ENCODE measurements around the gene LPIN2. TPM values are rescaled to one million over a fixed set of nuclear protein-coding genes. Genes with fewer than 3 reads are reported as not detected.

Gene LPIN2
- polyA plus RNA-seq, 1 donor (not counting 4 experiments of a cell fraction or from before 2014, with no cell fraction given): 3.9 TPM

DNA sequence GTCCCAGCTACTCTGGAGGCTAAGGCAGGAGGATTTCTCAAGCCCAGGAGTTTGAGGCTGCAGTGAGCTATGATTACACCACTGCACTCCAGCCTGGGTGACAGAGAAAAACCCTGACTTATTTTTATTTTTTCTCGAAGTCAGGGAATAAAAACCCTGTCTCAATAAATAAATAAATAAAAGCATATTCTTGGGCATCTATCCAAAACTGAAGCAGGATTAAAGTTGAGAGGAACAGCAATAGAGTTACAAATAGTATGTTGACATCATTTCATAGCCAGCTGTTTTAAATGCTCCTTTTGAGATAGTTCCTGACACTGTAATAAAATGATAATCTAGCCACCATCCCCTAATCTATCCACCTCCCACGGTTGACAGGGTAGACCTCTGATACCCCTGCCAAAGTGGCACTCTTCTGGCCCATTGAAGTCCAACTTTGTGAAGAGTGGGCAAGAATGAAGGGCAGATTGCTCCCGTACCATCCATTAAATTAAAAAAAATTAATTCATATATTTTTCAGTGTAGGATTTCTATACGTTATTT, 42.3 kb upstream of the LPIN2 start:
- no peak overlapping the region for H3K4me2 ChIP-seq (ENCODE audit: control insufficient read depth, extremely low read depth, insufficient read depth, low read depth, low read length)

DNA sequence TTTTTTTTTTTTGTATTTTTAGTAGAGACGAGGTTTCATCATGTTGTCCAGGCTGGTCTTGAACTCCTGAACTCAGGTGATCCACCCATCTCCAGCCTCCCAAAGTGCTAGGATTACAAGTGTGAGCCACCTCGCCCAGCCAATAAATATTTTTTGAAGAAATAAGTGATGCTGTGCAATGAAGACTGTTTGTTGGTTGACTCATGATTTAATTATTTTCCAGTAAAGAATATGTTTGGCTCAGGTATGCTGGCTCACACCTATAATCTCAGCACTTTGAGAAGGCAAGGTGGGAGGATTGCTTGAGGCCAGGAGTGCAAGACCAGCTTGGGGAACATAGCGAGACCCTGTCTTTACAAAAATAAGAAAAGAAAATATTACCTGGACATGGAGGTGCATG, 41.8 kb upstream of the LPIN2 start:
- H3K4me3 ChIP-seq (ENCODE audit: control insufficient read depth in 2 of 3, extremely low read depth in 1 of 3, insufficient read depth in 2 of 3, low read depth in 1 of 3, low read length in 3 of 3): no peak overlapping the region
- no peaks in the 10 kb centered on the region for H4K20me1 ChIP-seq (ENCODE audit: control insufficient read depth, extremely low read depth, insufficient read depth, low read length)
- dilution Hi-C loops (cut with MboI; ENCODE audit: extremely low pct_ligation_motif_present, low sequenced_read_pairs): no loop called here
- no peaks in the 10 kb centered on the region for H3K36me3 ChIP-seq (ENCODE audit: control insufficient read depth in 2 of 2, extremely low read depth in 1 of 2, insufficient read depth in 2 of 2, low read length in 2 of 2)
- DNase-seq (ENCODE audit: low read depth, low spot score) (no peak), FAIRE-seq (no peak)
- TF ChIP-seq CTCF (optimal IDR thresholded peaks at IDR 0.05 in 1 of 3, IDR thresholded peaks at IDR 0.05 in 1 of 3, conservative IDR thresholded peaks at IDR 0.05 in 1 of 3; ENCODE audit: extremely low read depth in 1 of 3, insufficient read depth in 2 of 3, low read length in 3 of 3): no peak
- no peak for TF ChIP-seq EZH2 (IDR thresholded peaks at IDR 0.05; ENCODE audit: low read length)
- H3K9ac ChIP-seq (ENCODE audit: control insufficient read depth, extremely low read depth, insufficient read depth, low read length): no peak overlapping the region
- H3K9me1 ChIP-seq (ENCODE audit: control insufficient read depth, extremely low read depth, insufficient read depth, low read length): no peaks in the 10 kb centered on the region
- no peaks in the 10 kb centered on the region for H3K79me2 ChIP-seq (ENCODE audit: control insufficient read depth, insufficient read depth, low read length)
- no peak overlapping the region for H2AFZ ChIP-seq (ENCODE audit: control insufficient read depth, low read length)
- H3K4me2 ChIP-seq (ENCODE audit: control insufficient read depth, extremely low read depth, insufficient read depth, low read depth, low read length): no peak overlapping the region
- peaks cover 3% of the 10 kb centered on the region for H3K27me3 ChIP-seq (ENCODE audit: control insufficient read depth, extremely low read depth, insufficient read depth, low read length)
- H3K9me3 ChIP-seq (ENCODE audit: control insufficient read depth, low read depth, low read length): no peaks in the 10 kb centered on the region
- H3K4me1 ChIP-seq (ENCODE audit: control insufficient read depth, extremely low read depth, insufficient read depth, low read length): no peaks in the 10 kb centered on the region
- no peak overlapping the region for H3K27ac ChIP-seq (ENCODE audit: control insufficient read depth, insufficient read depth, low read length)

More for the DNA sequence above, 42.3 kb upstream of the LPIN2 start:
- no peaks in the 10 kb centered on the region for H3K9me1 ChIP-seq (ENCODE audit: control insufficient read depth, extremely low read depth, insufficient read depth, low read length)
- no peaks in the 10 kb centered on the region for H3K36me3 ChIP-seq (ENCODE audit: control insufficient read depth in 2 of 2, extremely low read depth in 1 of 2, insufficient read depth in 2 of 2, low read length in 2 of 2)
- no peak overlapping the region for H3K4me3 ChIP-seq (ENCODE audit: control insufficient read depth in 2 of 3, extremely low read depth in 1 of 3, insufficient read depth in 2 of 3, low read depth in 1 of 3, low read length in 3 of 3)
- H3K9me3 ChIP-seq (ENCODE audit: control insufficient read depth, low read depth, low read length): no peaks in the 10 kb centered on the region
- H3K4me1 ChIP-seq (ENCODE audit: control insufficient read depth, extremely low read depth, insufficient read depth, low read length): no peaks in the 10 kb centered on the region
- H2AFZ ChIP-seq (ENCODE audit: control insufficient read depth, low read length): no peak overlapping the region
- TF ChIP-seq EZH2 (IDR thresholded peaks at IDR 0.05; ENCODE audit: low read length): no peak
- no peak for TF ChIP-seq CTCF (optimal IDR thresholded peaks at IDR 0.05 in 1 of 3, IDR thresholded peaks at IDR 0.05 in 1 of 3, conservative IDR thresholded peaks at IDR 0.05 in 1 of 3; ENCODE audit: extremely low read depth in 1 of 3, insufficient read depth in 2 of 3, low read length in 3 of 3)
- dilution Hi-C loops (cut with MboI; ENCODE audit: extremely low pct_ligation_motif_present, low sequenced_read_pairs): no loop called here
- H4K20me1 ChIP-seq (ENCODE audit: control insufficient read depth, extremely low read depth, insufficient read depth, low read length): no peaks in the 10 kb centered on the region
- H3K27me3 ChIP-seq (ENCODE audit: control insufficient read depth, extremely low read depth, insufficient read depth, low read length): peaks cover 3% of the 10 kb centered on the region
- DNase-seq (ENCODE audit: low read depth, low spot score) (no peak), FAIRE-seq (no peak)
- no peak overlapping the region for H3K27ac ChIP-seq (ENCODE audit: control insufficient read depth, insufficient read depth, low read length)
- no peaks in the 10 kb centered on the region for H3K79me2 ChIP-seq (ENCODE audit: control insufficient read depth, insufficient read depth, low read length)
- no peak overlapping the region for H3K9ac ChIP-seq (ENCODE audit: control insufficient read depth, extremely low read depth, insufficient read depth, low read length)

Data from keratinocyte (primary cell).